Measurements from ENCODE around the gene CBX8.

- no peak for TF ChIP-seq CTCF (IDR thresholded peaks at IDR 0.05)
- TF ChIP-seq RARB (CRISPR knock-in tag; IDR thresholded peaks at IDR 0.05) = no peak
- no peak for TF ChIP-seq POLR2AphosphoS2 (conservative IDR thresholded peaks at IDR 0.05; ENCODE audit: low read length)
- no peak for TF ChIP-seq RCOR1 (IDR thresholded peaks at IDR 0.05; ENCODE audit: low read depth, low read length)
- TF ChIP-seq RAD21 (conservative IDR thresholded peaks at IDR 0.05 in 1 of 2, IDR thresholded peaks at IDR 0.05 in 1 of 2) = no peak
- TF ChIP-seq POLR2A (IDR thresholded peaks at IDR 0.05; ENCODE audit: low read length) = no peak
- no peak for TF ChIP-seq CHD2 (IDR thresholded peaks at IDR 0.05; ENCODE audit: low read length, partially characterized antibody)
- TF ChIP-seq SMC3 (IDR thresholded peaks at IDR 0.05) = no peak
- no peak for TF ChIP-seq USF2 (IDR thresholded peaks at IDR 0.05)
- TF ChIP-seq KDM5A (IDR thresholded peaks at IDR 0.05) = no peak
- no peak for TF ChIP-seq KDM1A (IDR thresholded peaks at IDR 0.05; ENCODE audit: low read depth)
- no peak for TF ChIP-seq NFE2L2 (conservative IDR thresholded peaks at IDR 0.05; ENCODE audit: low read length)
- TF ChIP-seq MAFK (IDR thresholded peaks at IDR 0.05; ENCODE audit: partially characterized antibody) = no peak
Measured at GRCh38 chr17:79786930-79787643, 9.8 kb downstream of the CBX8 start.
